Endothelial cell of umbilical vein (primary cell): ENCODE measurements around the gene HDHD2. TPM values are rescaled to one million over a fixed set of nuclear protein-coding genes. Genes with fewer than 3 reads are reported as not detected.

Experiments used
- BruUV-seq: library from RNA; stranded (reverse); fragments of 400-500 nt; replicated peaks from 2 replicates; lab custom pipeline; 2021; lab: Mats Ljungman, UMichigan
- CTCF ChIA-PET: fragments of 300-600, 350-600 bp; sonication (Branson Sonifier 250); formaldehyde crosslinking; loops from one replicate; lab custom pipeline; 2021; ENCODE audit warnings: antibody characterized with exemption, inconsistent platforms; lab: Charles Lee
- POLR2A ChIA-PET: fragments of 300-600, 350-600 bp; sonication (Branson Sonifier 250); formaldehyde crosslinking; loops from one replicate; lab custom pipeline; 2021; ENCODE audit warnings: antibody characterized with exemption, inconsistent platforms; lab: Charles Lee
- DNase-seq: peaks from one replicate; pipeline ENCODE4 v3.0.0-alpha.2; 2011; ENCODE audit warnings: low read depth, low spot score
- FAIRE-seq: peaks from 2 replicates; lab custom pipeline; 2011; peaks lifted over from hg19 to GRCh38; lab: Jason Lieb, UNC
- H2AFZ ChIP-seq: 2 replicates; pipeline ENCODE4 v1.6.0; 2012; ENCODE audit warnings: low read depth, low read length, control low read depth, inconsistent platforms
- H3K27ac ChIP-seq: 2 replicates; pipeline ENCODE4 v1.5.1; 2011; ENCODE audit warnings: low read depth, mild to moderate bottlenecking, control low read depth, low read length, moderate library complexity; ENCODE audit not compliant: insufficient read depth
- H3K27me3 ChIP-seq, 2 experiments: 2 replicates each; pipeline versions ENCODE4 v1.6.0 to v1.6.1; 2011; ENCODE audit warnings: low read length in 2 of 2, mixed read lengths in 1 of 2; ENCODE audit not compliant: control insufficient read depth in 2 of 2, insufficient read depth in 2 of 2
- H3K36me3 ChIP-seq, 2 experiments: 2 replicates in 1 of 2; 3 replicates in 1 of 2; pipeline ENCODE4 v1.5.1; 2011; ENCODE audit warnings: low read length in 2 of 2, mild to moderate bottlenecking in 1 of 2, moderate library complexity in 1 of 2; ENCODE audit not compliant: control insufficient read depth in 2 of 2, insufficient read depth in 2 of 2; ENCODE audit errors: extremely low read depth in 1 of 2
- H3K4me1 ChIP-seq: 3 replicates; pipeline ENCODE4 v1.5.1; 2011; ENCODE audit warnings: mild to moderate bottlenecking, low read length; ENCODE audit not compliant: control insufficient read depth, insufficient read depth; ENCODE audit errors: extremely low read depth
- H3K4me2 ChIP-seq: 2 replicates; pipeline ENCODE4 v1.6.1; 2011; ENCODE audit warnings: low read length, control low read depth, mixed read lengths; ENCODE audit not compliant: insufficient read depth
- H3K4me3 ChIP-seq, 3 experiments: fragments of 200-600 bp in 1 of 3; sonication (generic), shearing (Covaris generic) in 1 of 3; replicated peaks in 1 of 3; 2 replicates each; pipeline ENCODE4 v1.5.1; 2011 to 2016; ENCODE audit warnings: control low read depth in 3 of 3, low read length in 3 of 3, mild to moderate bottlenecking in 2 of 3, inconsistent platforms in 1 of 3, low read depth in 1 of 3, moderate library complexity in 1 of 3; ENCODE audit not compliant: insufficient read depth in 1 of 3
- H3K79me2 ChIP-seq: 2 replicates; pipeline ENCODE4 v1.6.0; 2012; ENCODE audit warnings: low read length, inconsistent platforms; ENCODE audit not compliant: control insufficient read depth, insufficient read depth
- H3K9ac ChIP-seq: replicated peaks from 2 replicates; pipeline ENCODE3; 2011; ENCODE audit warnings: low read length, control low read depth; ENCODE audit not compliant: insufficient read depth; ENCODE audit errors: extremely low read depth
- H3K9me1 ChIP-seq: replicated peaks from 3 replicates; pipeline ENCODE4 v1.6.0; 2011; ENCODE audit warnings: mild to moderate bottlenecking, low read length; ENCODE audit not compliant: control insufficient read depth, insufficient read depth; ENCODE audit errors: extremely low read depth
- H3K9me3 ChIP-seq: replicated peaks from 2 replicates; pipeline ENCODE4 v1.5.1; 2012; ENCODE audit warnings: low read length, inconsistent platforms; ENCODE audit not compliant: control insufficient read depth, insufficient read depth
- H4K20me1 ChIP-seq: replicated peaks from 2 replicates; pipeline ENCODE3; 2011; ENCODE audit warnings: mild to moderate bottlenecking, low read length; ENCODE audit not compliant: control insufficient read depth, insufficient read depth; ENCODE audit errors: extremely low read depth
- CTCF ChIP-seq, 2 donors: IDR thresholded peaks; 1 replicate in 1 of 2; 2 replicates in 1 of 2; pipeline ENCODE4 v1.5.1; 2011; ENCODE audit warnings: low read length in 2 of 2, mild to moderate bottlenecking in 2 of 2, moderate library complexity in 2 of 2, control low read depth in 1 of 2, inconsistent platforms in 1 of 2, low read depth in 1 of 2; ENCODE audit not compliant: insufficient read depth in 1 of 2; ENCODE audit errors: extremely low read depth in 1 of 2
- EZH2 ChIP-seq: IDR thresholded peaks from 2 replicates; pipeline ENCODE4 v1.6.1; 2012; ENCODE audit warnings: borderline replicate concordance, low read depth, mild to moderate bottlenecking, moderate library complexity, low read length, inconsistent platforms; ENCODE audit not compliant: severe bottlenecking
- FOS ChIP-seq: IDR thresholded peaks from 2 replicates; pipeline ENCODE4 v1.6.1; 2011; ENCODE audit warnings: mild to moderate bottlenecking, low read length, moderate library complexity, borderline replicate concordance; ENCODE audit not compliant: insufficient read depth
- GATA2 ChIP-seq: IDR thresholded peaks from 2 replicates; pipeline ENCODE4 v1.7.0; 2011; ENCODE audit warnings: low read depth, mild to moderate bottlenecking, moderate library complexity, mixed read lengths, low read length; ENCODE audit not compliant: insufficient read length, insufficient read depth
- JUN ChIP-seq: IDR thresholded peaks from 2 replicates; pipeline ENCODE4 v1.6.1; 2011; ENCODE audit warnings: borderline replicate concordance, low read depth; ENCODE audit not compliant: insufficient read length, insufficient read depth
- MAX ChIP-seq: IDR thresholded peaks from 2 replicates; pipeline ENCODE4 v1.6.1; 2011; ENCODE audit not compliant: insufficient read depth, insufficient read length
- MYC ChIP-seq: IDR thresholded peaks from one replicate; pipeline ENCODE4 v1.6.1; 2011; ENCODE audit warnings: mild to moderate bottlenecking, low read depth, low read length
- POLR2A ChIP-seq: IDR thresholded peaks from 2 replicates; pipeline ENCODE4 v1.6.1; 2012; ENCODE audit warnings: low read depth, mild to moderate bottlenecking, control low read depth, low read length
- POLR2AphosphoS5 ChIP-seq: IDR thresholded peaks from 2 replicates; pipeline ENCODE4 v1.6.1; 2012; ENCODE audit warnings: low read depth, mild to moderate bottlenecking, control low read depth, low read length, moderate library complexity; ENCODE audit not compliant: insufficient read depth
- dilution Hi-C: fragments of 300-500 bp; cut with MboI; formaldehyde crosslinking; loops from one replicate; pipeline ENCODE4 v1.15.0; 2019; ENCODE audit warnings: low sequenced_read_pairs; ENCODE audit not compliant: extremely low pct_ligation_motif_present
- intact Hi-C: fragments of 100-400 bp; cut with micrococcal nuclease; formaldehyde crosslinking; loops from one replicate; pipeline ENCODE4 v1.10.0; 2022
- polyA plus RNA-seq, 4 experiments: library from polyadenylated mRNA; depleted of rRNA in 3 of 4; stranded (reverse) in 3 of 4; unstranded in 1 of 4; fragments of >200 nt; gene quantifications; 2 replicates each; pipeline versions ENCODE4 v1.2.1 to v1.2.3, GENCODE V29; 2011 to 2012; ENCODE audit warnings: missing spikeins in 1 of 4
- total RNA-seq: library from RNA; stranded (reverse); gene quantifications from 2 replicates; pipeline ENCODE4 v1.2.3, GENCODE V29; 2021

The HDHD2 gene
- total and polyA plus RNA-seq, 2 donors (not counting 3 experiments of a cell fraction or from before 2014, with no cell fraction given) = 3.5 to 18.7 TPM

GRCh38 chr18:47174545-47175116 is 24.3 kb upstream of the HDHD2 start:
- FAIRE-seq (no peak), DNase-seq (no peak)
- no peak overlapping the region for H2AFZ ChIP-seq
- ChIA-PET CTCF (interaction anchor here (1.0 kb wide), 1 partner anchor 30 kb away, joined by 3 read pairs; no protein-coding TSS in a partner anchor), POLR2A (no interaction called here)
- TF ChIP-seq GATA2 (no peak), MYC (no peak), POLR2AphosphoS5 (no peak), EZH2 (no peak)
- H3K9me1 ChIP-seq = peaks cover 4% of the 10 kb centered on the region
- dilution Hi-C loops = no loop called here
- H3K27ac ChIP-seq = peak overlapping the region; percentile 64
- intact Hi-C loops = no loop called here
- H3K36me3 ChIP-seq = no peaks in the 10 kb centered on the region
- peaks cover 17% of the 10 kb centered on the region for H3K4me1 ChIP-seq
- no peaks in the 10 kb centered on the region for H3K9me3 ChIP-seq
- H3K4me2 ChIP-seq = peak overlapping the region; percentile 96
- no TSS peak for BruUV-seq
- peak overlapping the region; percentile 90 for H3K9ac ChIP-seq
- peaks cover 3% of the 10 kb centered on the region for H4K20me1 ChIP-seq
- H3K4me3 ChIP-seq = peak overlapping the region in 2 of 3 experiments; percentile 95 to 97
- H3K27me3 ChIP-seq = no peaks in the 10 kb centered on the region
- peaks cover 63% of the 10 kb centered on the region for H3K79me2 ChIP-seq

- POLR2A ChIA-PET = no interaction called here
- Histone ChIP-seq H3K4me3 (no peak overlapping the region), H2AFZ (no peak overlapping the region), H3K27ac (no peak overlapping the region), H4K20me1 (peaks cover 7% of the 10 kb centered on the region), H3K9ac (no peak overlapping the region), H3K27me3 (no peaks in the 10 kb centered on the region), H3K9me3 (no peaks in the 10 kb centered on the region), H3K4me2 (no peak overlapping the region), H3K36me3 (no peaks in the 10 kb centered on the region), H3K4me1 (peaks cover 17% of the 10 kb centered on the region), H3K79me2 (peaks cover 83% of the 10 kb centered on the region), H3K9me1 (peaks cover 4% of the 10 kb centered on the region)
- BruUV-seq = no TSS peak
- FAIRE-seq (no peak), DNase-seq (no peak)
- intact Hi-C loops (no loop called here), dilution Hi-C loops (no loop called here)
- TF ChIP-seq MAX = no peak
- TF ChIP-seq JUN = no peak
- no peak for TF ChIP-seq MYC
- TF ChIP-seq POLR2A = no peak
- no peak for TF ChIP-seq EZH2
- no peak for TF ChIP-seq POLR2AphosphoS5
- TF ChIP-seq CTCF (IDR thresholded peaks at IDR 0.05; ENCODE audit: extremely low read depth in 1 of 2, insufficient read depth in 1 of 2, low read depth in 1 of 2, low read length in 2 of 2) = no peak
- TF ChIP-seq GATA2 = no peak
- TF ChIP-seq FOS = no peak
- CTCF ChIA-PET = interaction anchor here (1.2 kb wide), 1 partner anchor 71 kb away, joined by 3 read pairs; no protein-coding TSS in a partner anchor
These were observed 22.2 kb upstream of the HDHD2 start for GRCh38 chr18:47172476-47172875.
